HCT116 (cell line): ENCODE results near the gene DAPK1. TPM values are rescaled to one million over a fixed set of nuclear protein-coding genes. Genes with fewer than 3 reads are reported as not detected.

Experiments used
- ATAC-seq: fragments of 200-7000 bp; cut with Tn5 transposase; 2 replicates; pipeline ENCODE4 v1.9.1; 2020; ENCODE audit warnings: mild to moderate bottlenecking, moderate library complexity
- BruUV-seq: library from RNA; stranded (reverse); fragments of 400-500 nt; replicated peaks from 2 replicates; lab custom pipeline; 2021; lab: Mats Ljungman, UMichigan
- CTCF ChIA-PET: fragments of 300-600 bp; sonication (Branson Sonifier 250); formaldehyde crosslinking; loops from one replicate; lab custom pipeline; 2021; ENCODE audit warnings: antibody characterized with exemption; lab: Charles Lee
- POLR2A ChIA-PET: fragments of 300-600, 350-600 bp; sonication (Branson Sonifier 250); formaldehyde crosslinking; loops from one replicate; lab custom pipeline; 2021; ENCODE audit warnings: antibody characterized with exemption; lab: Charles Lee
- RAD21 ChIA-PET, 2 experiments: fragments of 300-600 bp; sonication (Branson Sonifier 250); formaldehyde crosslinking; loops; one replicate each; lab custom pipeline; 2023; ENCODE audit warnings: low total read pairs in 2 of 2; ENCODE audit not compliant: uncharacterized antibody in 2 of 2, unreplicated experiment in 2 of 2, low non-redundant PET in 1 of 2; lab: Charles Lee
- DNase-seq: peaks from one replicate; pipeline ENCODE4 v3.0.0-alpha.2; 2010; ENCODE audit warnings: low read depth, low spot score
- H2AFZ ChIP-seq: fragments of 200-600 bp; shearing (Covaris generic), sonication (generic); 2 replicates; pipeline ENCODE4 v1.6.1; 2017; ENCODE audit warnings: low read depth, mixed run types, mixed read lengths, antibody characterized with exemption, low read length; ENCODE audit not compliant: poor library complexity, severe bottlenecking
- H3K27ac ChIP-seq: 2 replicates; pipeline ENCODE4 v1.5.1; 2012; ENCODE audit warnings: low read depth, low read length
- H3K27me3 ChIP-seq: fragments of 200-600 bp; sonication (generic); 2 replicates; pipeline ENCODE4 v1.6.1; 2016; ENCODE audit warnings: mixed run types, low read length, mixed read lengths; ENCODE audit not compliant: insufficient read depth
- H3K36me3 ChIP-seq, 2 experiments: fragments of 200-500 bp in 1 of 2; fragments of 200-600 bp in 1 of 2; sonication (Bioruptor generic) in 1 of 2; sonication (generic) in 1 of 2; 2 replicates each; pipeline versions ENCODE4 v1.5.1 to v1.6.1; 2014 to 2016; ENCODE audit warnings: low read length in 2 of 2, inconsistent platforms in 1 of 2, mixed read lengths in 1 of 2, mixed run types in 1 of 2; ENCODE audit not compliant: insufficient read depth in 2 of 2, control insufficient read depth in 1 of 2
- H3K4me1 ChIP-seq, 2 experiments: fragments of 200-600 bp in 1 of 2; sonication (generic) in 1 of 2; 2 replicates each; pipeline versions ENCODE4 v1.5.1 to v1.6.1; 2012 to 2017; ENCODE audit warnings: low read length in 2 of 2, inconsistent platforms in 1 of 2, mild to moderate bottlenecking in 1 of 2, mixed read lengths in 1 of 2, mixed run types in 1 of 2, moderate library complexity in 1 of 2; ENCODE audit not compliant: insufficient read depth in 2 of 2, control insufficient read depth in 1 of 2
- H3K4me2 ChIP-seq: fragments of 200-600 bp; sonication (generic); 2 replicates; pipeline ENCODE4 v1.6.1; 2017; ENCODE audit warnings: mixed run types, low read length, mixed read lengths
- H3K4me3 ChIP-seq, 2 experiments: fragments of 200-600 bp in 1 of 2; sonication (generic) in 1 of 2; replicated peaks in 1 of 2; 2 replicates each; pipeline ENCODE4 v1.5.1; 2011 to 2016; ENCODE audit warnings: low read length in 2 of 2, control low read depth in 1 of 2, low read depth in 1 of 2, mild to moderate bottlenecking in 1 of 2, mixed read lengths in 1 of 2, mixed run types in 1 of 2
- H3K79me2 ChIP-seq: fragments of 200-600 bp; sonication (generic); 2 replicates; pipeline ENCODE4 v1.6.1; 2017; ENCODE audit warnings: mild to moderate bottlenecking, mixed run types, low read length, moderate library complexity, mixed read lengths; ENCODE audit not compliant: insufficient read depth
- H3K9ac ChIP-seq: fragments of 200-600 bp; sonication (generic); 2 replicates; pipeline ENCODE4 v1.6.1; 2016; ENCODE audit warnings: low read length, mixed read lengths
- H3K9me2 ChIP-seq: fragments of 200-600 bp; sonication (generic), shearing (Covaris generic); 2 replicates; pipeline ENCODE4 v1.6.1; 2017; ENCODE audit warnings: mixed run types, mild to moderate bottlenecking, moderate library complexity; ENCODE audit not compliant: insufficient read depth
- H3K9me3 ChIP-seq, 2 experiments: fragments of 200-500 bp in 1 of 2; fragments of 200-600 bp in 1 of 2; sonication (Bioruptor generic) in 1 of 2; sonication (generic) in 1 of 2; 2 replicates each; pipeline ENCODE4 v1.6.1; 2014 to 2017; ENCODE audit warnings: low read length in 2 of 2, mixed read lengths in 2 of 2, inconsistent platforms in 1 of 2, low read depth in 1 of 2, mild to moderate bottlenecking in 1 of 2, mixed run types in 1 of 2, moderate library complexity in 1 of 2; ENCODE audit not compliant: control insufficient read depth in 1 of 2, insufficient read depth in 1 of 2
- H4K20me1 ChIP-seq: fragments of 200-600 bp; sonication (generic), shearing (Covaris generic); 2 replicates; pipeline ENCODE4 v1.6.1; 2017; ENCODE audit warnings: mixed run types, mild to moderate bottlenecking, moderate library complexity; ENCODE audit not compliant: insufficient read depth
- ELF1 ChIP-seq: IDR thresholded peaks from 2 replicates; pipeline ENCODE4 v1.6.1; 2012; ENCODE audit warnings: low read depth, borderline replicate concordance
- FOSL1 ChIP-seq: IDR thresholded peaks from 2 replicates; pipeline ENCODE4 v1.6.1; 2012; ENCODE audit warnings: low read depth
- MAX ChIP-seq: IDR thresholded peaks from 2 replicates; pipeline ENCODE4 v1.6.1; 2012
- POLR2A ChIP-seq: IDR thresholded peaks from 2 replicates; pipeline ENCODE4 v1.7.0; 2011; ENCODE audit warnings: borderline replicate concordance; ENCODE audit not compliant: insufficient read depth, insufficient read length; ENCODE audit errors: extremely low read depth
- POLR2AphosphoS5 ChIP-seq: IDR thresholded peaks from 2 replicates; pipeline ENCODE4 v1.6.1; 2011; ENCODE audit warnings: mild to moderate bottlenecking, low read depth, low read length, moderate library complexity
- SP1 ChIP-seq: IDR thresholded peaks from 2 replicates; pipeline ENCODE4 v1.6.1; 2012; ENCODE audit warnings: low read depth
- YY1 ChIP-seq: IDR thresholded peaks from 2 replicates; pipeline ENCODE4 v1.6.1; 2011; ENCODE audit warnings: low read length, low read depth, moderate library complexity, mild to moderate bottlenecking; ENCODE audit not compliant: insufficient replicate concordance; ENCODE audit errors: extremely low read depth
- ZBTB33 ChIP-seq: IDR thresholded peaks from 2 replicates; pipeline ENCODE4 v1.6.1; 2011; ENCODE audit warnings: mild to moderate bottlenecking, low read length, moderate library complexity; ENCODE audit not compliant: insufficient replicate concordance; ENCODE audit errors: extremely low read depth
- ZFX ChIP-seq: fragments of 450-650 bp; IDR thresholded peaks from 2 replicates; pipeline ENCODE4 v1.6.1; 2017
- ZNF274 ChIP-seq: fragments of 200-500 bp; sonication (Bioruptor generic); IDR thresholded peaks from 2 replicates; pipeline ENCODE4 v1.6.1; 2014; ENCODE audit warnings: mild to moderate bottlenecking, low read depth, low read length, inconsistent platforms
- intact Hi-C: fragments of 100-400 bp; cut with micrococcal nuclease; formaldehyde crosslinking; loops from 2 replicates; pipeline ENCODE4 v1.10.0; 2022
- total RNA-seq: library from RNA; stranded (reverse); gene quantifications from one replicate; pipeline ENCODE4 v1.2.1, GENCODE V29; 2021; ENCODE audit not compliant: unreplicated experiment

Gene DAPK1
- total RNA-seq, 1 experiment from 2014 or later, result 5.6 TPM

- Histone ChIP-seq H3K4me3 (no peak overlapping the region), H3K79me2 (no peaks in the 10 kb centered on the region), H3K27me3 (no peaks in the 10 kb centered on the region), H4K20me1 (no peaks in the 10 kb centered on the region), H3K36me3 (no peaks in the 10 kb centered on the region), H3K4me2 (no peak overlapping the region), H2AFZ (no peak overlapping the region), H3K9me2 (no peaks in the 10 kb centered on the region), H3K27ac (no peak overlapping the region), H3K9me3 (no peaks in the 10 kb centered on the region), H3K9ac (no peak overlapping the region), H3K4me1 (peaks cover 0 to 11% of the 10 kb centered on the region in 2 experiments; a peak in 2 of 4 replicates)
- CTCF ChIA-PET, result no interaction called here
- POLR2A ChIA-PET, result no interaction called here
- intact Hi-C loops, result no loop called here
- TF ChIP-seq SP1 (no peak), MAX (no peak), POLR2AphosphoS5 (no peak), POLR2A (no peak)
- ATAC-seq (no peak), DNase-seq (no peak)
- BruUV-seq, result no TSS peak
- RAD21 ChIA-PET, result no interaction called here
These were observed 111.8 kb downstream of the DAPK1 start for GRCh38 chr9:87609486-87609885.

- Histone ChIP-seq H3K4me3 (no peak overlapping the region), H3K9ac (no peak overlapping the region), H3K27ac (no peak overlapping the region), H4K20me1 (no peaks in the 10 kb centered on the region), H2AFZ (no peak overlapping the region), H3K4me2 (no peak overlapping the region), H3K27me3 (no peaks in the 10 kb centered on the region), H3K36me3 (no peaks in the 10 kb centered on the region), H3K9me3 (no peaks in the 10 kb centered on the region), H3K4me1 (peaks cover 0 to 17% of the 10 kb centered on the region in 2 experiments; a peak in 2 of 4 replicates), H3K79me2 (no peaks in the 10 kb centered on the region), H3K9me2 (no peaks in the 10 kb centered on the region)
- BruUV-seq, result no TSS peak
- ChIA-PET CTCF (no interaction called here), POLR2A (no interaction called here), RAD21 (no interaction called here)
- intact Hi-C loops, result no loop called here
- DNase-seq (no peak), ATAC-seq (no peak)
- no peak for TF ChIP-seq ELF1
- no peak for TF ChIP-seq ZBTB33
- no peak for TF ChIP-seq ZFX
- TF ChIP-seq SP1, result no peak
- TF ChIP-seq ZNF274, result no peak
- no peak for TF ChIP-seq FOSL1
- TF ChIP-seq YY1, result no peak
These were observed 112.8 kb downstream of the DAPK1 start for GRCh38 chr9:87610200-87611155.
